Uterus (tissue), 4 donors: ENCODE data around the gene FFAR4. TPM values are rescaled to one million over a fixed set of nuclear protein-coding genes. Genes with fewer than 3 reads are reported as not detected.

ENCODE experiments used
- DNase-seq, 2 donors: peaks; one replicate each; pipeline ENCODE4 v3.0.0-alpha.2; 2019 to 2020
- H3K27ac ChIP-seq, 2 donors: fragments of 200-600 bp; sonication (generic); 1 replicate in 1 of 2; 2 replicates in 1 of 2; pipeline ENCODE4 v1.5.1; 2016 to 2018
- H3K27me3 ChIP-seq, 2 donors: fragments of 200-600 bp; sonication (generic); one replicate each; pipeline ENCODE4 v1.5.1; 2018 to 2019; ENCODE audit warnings: control low read depth in 1 of 2
- H3K36me3 ChIP-seq, 2 donors: fragments of 200-600 bp; sonication (generic); one replicate each; pipeline ENCODE4 v1.5.1; 2019; ENCODE audit warnings: control low read depth in 1 of 2
- H3K4me1 ChIP-seq, 2 donors: fragments of 200-600 bp; sonication (generic); one replicate each; pipeline ENCODE4 v1.5.1; 2018 to 2019; ENCODE audit warnings: control low read depth in 1 of 2
- H3K4me3 ChIP-seq, 2 donors: fragments of 200-600 bp; sonication (generic); 1 replicate in 1 of 2; 2 replicates in 1 of 2; pipeline ENCODE4 v1.5.1; 2018 to 2019; ENCODE audit warnings: mild to moderate bottlenecking in 1 of 2
- H3K9me3 ChIP-seq, 2 donors: fragments of 200-600 bp; sonication (generic); one replicate each; pipeline ENCODE4 v1.5.1; 2019; ENCODE audit warnings: control low read depth in 1 of 2
- CTCF ChIP-seq, 4 experiments: fragments of 200-600 bp in 2 of 4; fragments of 450-650 bp in 2 of 4; sonication (generic) in 2 of 4; IDR thresholded peaks; one replicate each; pipeline ENCODE4 v1.5.1; 2016 to 2019; ENCODE audit warnings: antibody characterized with exemption in 4 of 4, mild to moderate bottlenecking in 2 of 4, moderate library complexity in 1 of 4
- POLR2A ChIP-seq, 2 donors: fragments of 450-650 bp; IDR thresholded peaks; one replicate each; pipeline ENCODE4 v1.6.1; 2016; ENCODE audit warnings: antibody characterized with exemption in 2 of 2, mild to moderate bottlenecking in 1 of 2, moderate library complexity in 1 of 2
- intact Hi-C: fragments of 100-400 bp; cut with DNase I; formaldehyde crosslinking; loops from one replicate; pipeline ENCODE4 v1.15.1; 2023; ENCODE audit warnings: low total_unique reads
- total RNA-seq, 4 donors: library from RNA; depleted of rRNA in 3 of 4; stranded (reverse); fragments of >200 nt in 3 of 4; gene quantifications; one replicate each; pipeline versions ENCODE4 v1.1.0 to v1.2.4, GENCODE V29; 2014 to 2023
- donor health status: DM: yes; HTN: yes; CAD: no.

Gene FFAR4
- total RNA-seq, 4 donors from 2014 or later = not detected

- no peak for TF ChIP-seq CTCF (IDR thresholded peaks at IDR 0.05)
- TF ChIP-seq POLR2A (IDR thresholded peaks at IDR 0.05) = no peak
- Histone ChIP-seq H3K27me3 (no peaks in the 10 kb centered on the region), H3K4me1 (no peaks in the 10 kb centered on the region), H3K36me3 (no peaks in the 10 kb centered on the region), H3K4me3 (no peak overlapping the region), H3K27ac (no peak overlapping the region), H3K9me3 (no peaks in the 10 kb centered on the region)
- DNase-seq = peak in 1 of 2 donors; percentile 26
- intact Hi-C loops = no loop called here
These were observed 24.8 kb downstream of the FFAR4 start for GRCh38 chr10:93591065-93591808.

- no peak for TF ChIP-seq POLR2A (IDR thresholded peaks at IDR 0.05)
- TF ChIP-seq CTCF (IDR thresholded peaks at IDR 0.05) = no peak
- no peaks in the 10 kb centered on the region for H3K27me3 ChIP-seq
- H3K9me3 ChIP-seq = no peaks in the 10 kb centered on the region
- DNase-seq = no peak
- no peaks in the 10 kb centered on the region for H3K36me3 ChIP-seq
- intact Hi-C loops = no loop called here
- H3K27ac ChIP-seq = no peak overlapping the region
- H3K4me3 ChIP-seq = no peak overlapping the region
- H3K4me1 ChIP-seq = no peaks in the 10 kb centered on the region
These were observed 26.8 kb downstream of the FFAR4 start for GRCh38 chr10:93593254-93593653.

DNA sequence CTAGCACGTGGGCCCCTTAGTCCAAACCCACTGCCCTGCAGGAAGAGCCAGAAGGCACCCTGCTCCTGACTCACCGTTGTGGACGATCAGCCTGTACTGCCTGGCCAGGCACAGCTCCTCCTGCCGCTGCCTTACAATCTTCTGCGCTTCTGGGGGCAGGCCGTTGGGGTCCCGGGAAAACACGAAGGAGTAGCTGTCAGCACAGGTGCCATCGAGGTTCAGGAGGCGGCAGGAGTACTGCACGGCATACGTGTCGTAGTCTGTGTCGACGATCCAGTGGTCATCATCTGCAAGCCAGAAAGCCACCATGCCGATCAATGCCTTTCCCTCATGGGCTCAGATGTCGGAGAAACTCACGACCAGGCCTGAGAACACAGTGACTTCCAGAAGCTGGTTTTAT is 27.3 kb downstream of the FFAR4 start:
- Histone ChIP-seq H3K27me3 (no peaks in the 10 kb centered on the region), H3K27ac (no peak overlapping the region), H3K36me3 (no peaks in the 10 kb centered on the region), H3K4me3 (no peak overlapping the region), H3K9me3 (no peaks in the 10 kb centered on the region), H3K4me1 (no peaks in the 10 kb centered on the region)
- DNase-seq = no peak
- intact Hi-C loops = no loop called here
- TF ChIP-seq POLR2A (IDR thresholded peaks at IDR 0.05) = no peak
- no peak for TF ChIP-seq CTCF (IDR thresholded peaks at IDR 0.05)

GRCh38 chr10:93594518-93594917 is 28.1 kb downstream of the FFAR4 start:
- Histone ChIP-seq H3K36me3 (no peaks in the 10 kb centered on the region), H3K4me3 (no peak overlapping the region), H3K27ac (no peak overlapping the region), H3K4me1 (no peaks in the 10 kb centered on the region), H3K9me3 (no peaks in the 10 kb centered on the region), H3K27me3 (no peaks in the 10 kb centered on the region)
- no peak for TF ChIP-seq CTCF (IDR thresholded peaks at IDR 0.05)
- TF ChIP-seq POLR2A (IDR thresholded peaks at IDR 0.05) = no peak
- no peak for DNase-seq
- intact Hi-C loops = no loop called here

GRCh38 chr10:93595378-93596161 is 29.1 kb downstream of the FFAR4 start:
- H3K27ac ChIP-seq = no peak overlapping the region
- no peak overlapping the region for H3K4me3 ChIP-seq
- DNase-seq = no peak
- H3K27me3 ChIP-seq = no peaks in the 10 kb centered on the region
- TF ChIP-seq CTCF (IDR thresholded peaks at IDR 0.05) (no peak), POLR2A (IDR thresholded peaks at IDR 0.05) (no peak)
- H3K4me1 ChIP-seq = peaks cover 0 to under 1% of the 10 kb centered on the region in 2 donors
- intact Hi-C loops = no loop called here
- no peaks in the 10 kb centered on the region for H3K9me3 ChIP-seq
- H3K36me3 ChIP-seq = no peaks in the 10 kb centered on the region
